Subcutaneous adipose tissue (tissue), 4 donors: Measurements from ENCODE around the gene FMN1. TPM values are rescaled to one million over a fixed set of nuclear protein-coding genes. Genes with fewer than 3 reads are reported as not detected.

Experiments
- CTCF ChIP-seq: fragments of 450-650 bp; IDR thresholded peaks from one replicate; pipeline ENCODE4 v1.5.1; 2016; ENCODE audit warnings: low read depth, mild to moderate bottlenecking, control low read depth, antibody characterized with exemption, moderate library complexity
- total RNA-seq, 4 donors: library from RNA; depleted of rRNA; stranded (reverse); fragments of >200 nt; gene quantifications; one replicate each; pipeline ENCODE4 v1.1.0, GENCODE V29; 2016

Gene FMN1
- total RNA-seq, 4 donors from 2014 or later: 15.6 to 76.7 (median 53.9) TPM

DNA sequence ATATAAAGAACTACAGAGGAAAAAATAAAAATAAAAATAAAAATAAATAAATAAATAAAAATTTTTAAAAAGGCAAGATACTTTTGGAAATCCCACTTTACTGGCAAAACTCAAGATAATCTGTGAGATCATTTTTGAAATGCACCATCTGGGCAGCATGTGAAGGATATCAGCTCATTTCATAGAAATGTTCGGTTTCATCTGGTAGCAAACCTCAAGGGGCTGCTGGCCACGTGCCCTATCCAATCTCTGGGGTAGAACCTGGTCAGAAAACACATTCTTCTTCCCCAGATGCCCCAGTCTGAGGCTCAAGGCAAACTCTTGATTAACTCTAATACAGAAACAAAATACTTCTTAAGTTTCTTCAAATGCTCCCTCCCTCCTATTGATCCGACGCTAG, 166.0 kb downstream of the FMN1 start:
- no peak for TF ChIP-seq CTCF

DNA sequence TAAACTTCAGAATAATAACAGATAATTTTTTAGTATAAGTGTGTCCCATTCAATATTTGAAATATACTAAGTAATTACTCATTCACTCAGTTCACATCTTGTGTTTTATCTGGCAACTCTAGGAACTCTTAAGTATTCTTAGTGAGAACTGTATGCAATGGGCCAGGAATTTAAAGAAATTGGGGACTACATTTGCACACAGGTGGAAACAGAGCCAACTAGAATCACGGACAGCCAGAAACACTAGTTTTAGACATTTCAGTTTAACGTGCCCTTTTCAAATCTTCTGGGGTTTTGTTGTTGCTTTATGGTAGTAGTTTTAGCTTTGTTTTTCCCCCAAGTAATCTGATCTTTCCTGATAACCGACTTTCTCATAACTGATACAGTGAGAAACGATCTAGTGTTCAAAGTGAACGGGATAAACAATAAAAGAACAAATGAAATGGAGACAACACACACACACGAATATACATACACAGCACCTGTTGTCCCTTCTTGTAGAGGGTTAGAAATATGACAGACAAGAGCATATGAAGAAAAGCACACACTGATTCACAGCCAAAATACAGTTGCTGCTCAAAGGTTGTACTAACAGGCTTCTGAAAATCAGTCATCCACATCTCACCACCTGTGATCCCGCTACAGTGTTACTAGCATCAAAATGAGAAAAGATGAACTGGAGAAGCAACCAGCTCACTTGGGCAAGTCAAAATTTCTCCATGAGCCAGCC, 167.0 kb downstream of the FMN1 start:
- no peak for TF ChIP-seq CTCF

- TF ChIP-seq CTCF: no peak
These were observed 167.9 kb downstream of the FMN1 start for GRCh38 chr15:33026614-33027013.

GRCh38 chr15:33022629-33023028, 171.9 kb downstream of the FMN1 start:
- no peak for TF ChIP-seq CTCF

DNA sequence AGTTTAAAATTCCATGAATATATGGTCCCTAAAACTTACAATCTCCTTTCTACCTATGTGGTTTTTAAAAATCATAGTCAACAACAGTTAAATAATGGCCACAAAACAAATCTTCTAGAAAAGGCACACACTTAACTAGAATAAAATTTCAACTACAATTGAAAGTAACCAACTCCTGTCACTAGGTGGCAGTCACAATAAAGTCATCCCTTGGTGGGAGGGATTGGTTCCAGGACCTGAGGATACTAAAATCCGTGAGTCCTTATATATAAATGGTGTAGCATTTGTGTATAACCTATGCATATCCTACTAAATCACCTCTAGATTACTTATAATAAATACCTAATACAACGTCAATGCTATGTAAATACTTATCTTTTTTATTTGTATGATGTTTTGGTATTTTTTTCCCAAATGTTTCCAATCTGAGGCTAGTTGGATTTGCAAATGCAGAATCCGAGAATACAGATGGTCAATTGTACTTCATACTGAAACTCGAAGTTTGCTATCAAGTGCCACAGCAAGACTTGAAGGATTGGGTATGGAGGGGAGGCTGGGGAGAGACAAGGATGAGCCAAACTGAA, 172.6 kb downstream of the FMN1 start:
- no peak for TF ChIP-seq CTCF

DNA sequence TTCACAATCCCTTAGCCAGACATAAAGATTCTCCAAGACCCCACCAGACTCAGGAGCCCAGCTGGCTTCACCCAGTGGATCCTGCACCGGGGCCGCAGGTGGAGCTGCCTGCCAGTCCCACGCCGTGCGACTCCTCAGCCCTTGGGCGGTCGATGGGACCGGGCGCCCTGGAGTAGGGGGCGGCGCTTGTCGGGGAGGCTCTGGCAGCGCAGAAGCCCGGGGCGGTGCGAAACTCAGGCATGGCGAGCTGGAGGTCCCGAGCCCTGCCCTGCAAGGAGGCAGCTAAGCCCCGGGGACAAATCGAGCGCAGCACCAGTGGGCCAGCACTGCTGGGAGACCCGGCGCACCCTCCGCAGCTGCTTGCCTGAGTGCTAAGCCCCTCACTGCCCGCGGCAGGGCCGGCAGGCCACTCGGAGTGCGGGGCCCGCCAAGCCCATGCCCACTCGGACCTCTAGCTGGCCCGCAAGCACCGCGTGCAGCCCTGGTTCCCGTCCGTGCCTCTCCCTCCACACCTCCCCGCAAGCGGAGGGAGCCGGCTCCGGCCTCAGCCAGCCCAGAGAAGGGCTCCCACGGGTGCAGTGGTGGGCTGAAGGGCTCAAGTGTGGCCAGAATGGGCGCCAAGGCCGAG, 175.0 kb downstream of the FMN1 start:
- no peak for TF ChIP-seq CTCF

GRCh38 chr15:33016405-33017024, 178.0 kb downstream of the FMN1 start:
- no peak for TF ChIP-seq CTCF
